K562 (cell line): ENCODE measurements around the gene HJV. TPM values are rescaled to one million over a fixed set of nuclear protein-coding genes. Genes with fewer than 3 reads are reported as not detected.

Source experiments
- ATAC-seq: fragments of 200-7000 bp; cut with Tn5 transposase; 3 replicates; pipeline ENCODE4 v1.9.1; 2020; ENCODE audit warnings: moderate library complexity
- BruUV-seq: library from RNA; stranded (reverse); fragments of 400-500 nt; replicated peaks from 2 replicates; lab custom pipeline; 2021; lab: Mats Ljungman, UMichigan
- CTCF ChIA-PET: fragments of 300-600 bp; formaldehyde crosslinking; extraction: SDS; loops from one replicate; lab custom pipeline; 2021; ENCODE audit warnings: low intra/inter-chr PET ratio; lab: Yijun Ruan, JAX
- POLR2A ChIA-PET: fragments of 300-600, 350-650 bp; sonication (Branson Sonifier 250); formaldehyde crosslinking; extraction: SDS; loops from one replicate; lab custom pipeline; 2021; ENCODE audit warnings: antibody characterized with exemption, inconsistent platforms; lab: Yijun Ruan, JAX
- DNase-seq, 4 experiments: peaks; one replicate each; pipeline versions ENCODE4 v3.0.0 to v3.0.0-alpha.2; 2011 to 2018; ENCODE audit warnings: low spot score in 3 of 4, mixed read lengths in 3 of 4; ENCODE audit errors: extremely low read depth in 1 of 4
- FAIRE-seq: peaks from 2 replicates; lab custom pipeline; 2011; peaks lifted over from hg19 to GRCh38; lab: Jason Lieb, UNC
- H2AFZ ChIP-seq: 2 replicates; pipeline ENCODE4 v1.6.0; 2011; ENCODE audit warnings: low read depth, low read length, control low read depth, inconsistent platforms
- H3K27ac ChIP-seq: fragments of 200-600 bp; 3 replicates; pipeline ENCODE4 v1.8.0; 2011; ENCODE audit warnings: low read depth, mild to moderate bottlenecking, control low read depth, inconsistent platforms, low read length, moderate library complexity, mixed read lengths; ENCODE audit errors: extremely low read depth
- H3K27me3 ChIP-seq, 2 experiments: fragments of 300-600 bp in 1 of 2; 2 replicates in 1 of 2; 3 replicates in 1 of 2; pipeline versions ENCODE4 v1.6.0 to v1.8.0; 2011; ENCODE audit warnings: inconsistent platforms in 2 of 2, low read length in 2 of 2, mild to moderate bottlenecking in 1 of 2, mixed read lengths in 1 of 2, moderate library complexity in 1 of 2; ENCODE audit not compliant: control insufficient read depth in 2 of 2, insufficient read depth in 2 of 2
- H3K36me3 ChIP-seq: fragments of 300-600 bp; 3 replicates; pipeline ENCODE4 v1.8.0; 2011; ENCODE audit warnings: mild to moderate bottlenecking, low read length, inconsistent platforms; ENCODE audit not compliant: control insufficient read depth, insufficient read depth
- H3K4me1 ChIP-seq, 2 experiments: fragments of 200-600 bp in 1 of 2; replicated peaks in 1 of 2; 2 replicates in 1 of 2; 3 replicates in 1 of 2; pipeline versions ENCODE4 v1.5.1 to v1.8.0; 2011; ENCODE audit warnings: inconsistent platforms in 2 of 2, low read length in 2 of 2, mild to moderate bottlenecking in 1 of 2, mixed read lengths in 1 of 2, moderate library complexity in 1 of 2; ENCODE audit not compliant: control insufficient read depth in 2 of 2, insufficient read depth in 2 of 2
- H3K4me2 ChIP-seq: 2 replicates; pipeline ENCODE4 v1.6.1; 2011; ENCODE audit warnings: low read length, control low read depth, inconsistent platforms, mixed read lengths; ENCODE audit not compliant: insufficient read depth
- H3K4me3 ChIP-seq: fragments of 200-600 bp; sonication (generic), shearing (Covaris generic); 2 replicates; pipeline ENCODE4 v1.5.1; 2016; ENCODE audit warnings: control low read depth, inconsistent platforms
- H3K79me2 ChIP-seq: fragments of 200-600 bp; 3 replicates; pipeline ENCODE4 v1.8.0; 2011; ENCODE audit warnings: low read length, inconsistent platforms; ENCODE audit not compliant: control insufficient read depth, insufficient read depth
- H3K9ac ChIP-seq, 2 experiments: 2 replicates each; pipeline versions ENCODE4 v1.6.0 to v1.6.1; 2011; ENCODE audit warnings: low read depth in 2 of 2, low read length in 2 of 2, control low read depth in 1 of 2, inconsistent platforms in 1 of 2, mild to moderate bottlenecking in 1 of 2, mixed read lengths in 1 of 2; ENCODE audit not compliant: insufficient read depth in 1 of 2
- H3K9me1 ChIP-seq: one replicate; pipeline ENCODE4 v1.6.0; 2011; ENCODE audit warnings: inconsistent platforms, mild to moderate bottlenecking, low read length, moderate library complexity; ENCODE audit not compliant: control insufficient read depth, insufficient read depth
- H3K9me3 ChIP-seq: replicated peaks from 2 replicates; pipeline ENCODE4 v1.5.1; 2011; ENCODE audit warnings: low read depth, low read length, inconsistent platforms; ENCODE audit not compliant: control insufficient read depth, insufficient read depth
- H4K20me1 ChIP-seq: replicated peaks from 2 replicates; pipeline ENCODE4 v1.6.1; 2011; ENCODE audit warnings: low read length, inconsistent platforms, mixed read lengths; ENCODE audit not compliant: control insufficient read depth, insufficient read depth
- C11orf30 ChIP-seq: fragments of 450-650 bp; IDR thresholded peaks from 2 replicates; pipeline ENCODE4 v1.6.1; 2016; ENCODE audit warnings: low read depth, mild to moderate bottlenecking
- CBFA2T3 ChIP-seq: fragments of 450-650 bp; IDR thresholded peaks from 2 replicates; pipeline ENCODE4 v1.6.1; 2017
- CREB3 ChIP-seq: fragments of 450-650 bp; conservative IDR thresholded peaks from 2 replicates; pipeline ENCODE4 v1.6.1; 2016; ENCODE audit warnings: missing genetic modification characterization, low read depth, mild to moderate bottlenecking, missing compliant biosample characterization, moderate library complexity
- HDAC1 ChIP-seq, 2 experiments: fragments of 450-650 bp; IDR thresholded peaks; 2 replicates each; pipeline ENCODE4 v1.6.1; 2016 to 2017; ENCODE audit warnings: inconsistent platforms in 1 of 2, mild to moderate bottlenecking in 1 of 2, moderate library complexity in 1 of 2
- HINFP ChIP-seq: fragments of 450-650 bp; conservative IDR thresholded peaks from 2 replicates; pipeline ENCODE4 v1.6.1; 2016; ENCODE audit warnings: missing genetic modification characterization, low read depth, mild to moderate bottlenecking, control low read depth, missing compliant biosample characterization
- PKNOX1 ChIP-seq: fragments of 450-650 bp; IDR thresholded peaks from 2 replicates; pipeline ENCODE4 v1.6.1; 2016
- SMAD4 ChIP-seq: fragments of 250-450 bp; sonication (Bioruptor Pico); conservative IDR thresholded peaks from 2 replicates; pipeline ENCODE4 v1.8.0; 2021; ENCODE audit warnings: inconsistent platforms, mild to moderate bottlenecking, moderate library complexity
- SPI1 ChIP-seq: IDR thresholded peaks from 2 replicates; pipeline ENCODE4 v1.6.1; 2011; ENCODE audit warnings: low read depth, low read length, control low read depth, borderline replicate concordance
- ZNF316 ChIP-seq: fragments of 450-650 bp; IDR thresholded peaks from 2 replicates; pipeline ENCODE4 v1.6.1; 2016
- ZNF609 ChIP-seq: sonication (generic); formaldehyde crosslinking; IDR thresholded peaks from 2 replicates; pipeline ENCODE4 v1.8.1; 2023; ENCODE audit warnings: missing genetic modification reagents, mild to moderate bottlenecking, borderline replicate concordance
- WGBS: fragments of 100-300 bp; shearing (Covaris generic); methylation state at CpG from one replicate; pipeline ENCODE4 v1.1.6; 2016; ENCODE audit warnings: low coverage, mixed read lengths; ENCODE audit not compliant: insufficient coverage; ENCODE audit errors: missing lambda C conversion rate; 5-methylcytosine and 5-hydroxymethylcytosine counted together
- in situ Hi-C: fragments of 300-500 bp; cut with MboI; formaldehyde crosslinking; loops from 4 replicates; pipeline ENCODE4 v1.15.0; 2018; ENCODE audit warnings: inconsistent platforms, mixed read lengths
- intact Hi-C: fragments of 100-400 bp; cut with micrococcal nuclease; formaldehyde crosslinking; loops from 2 replicates; pipeline ENCODE4 v1.14.2; 2022
- polyA plus RNA-seq, 8 experiments: library from polyadenylated mRNA; depleted of rRNA in 4 of 8; stranded (reverse) in 5 of 8; unstranded in 3 of 8; fragments of >200 nt; fragmentation: Nextera tagmentation in 2 of 8; fragmentation: Illumina TruSeq in 1 of 8; extraction: Ambion mirVana in 2 of 8; extraction: Trizol in 1 of 8; gene quantifications; 2 replicates each; pipeline versions ENCODE4 v1.2.1 to v1.2.3, GENCODE V29; 2011 to 2014; ENCODE audit warnings: inconsistent platforms in 1 of 8, missing spikeins in 1 of 8
- total RNA-seq, 7 experiments: library from RNA; depleted of rRNA in 6 of 7; stranded (reverse); fragments of >200 nt in 6 of 7; fragmentation: Illumina TruSeq in 2 of 7; extraction: Trizol in 2 of 7; gene quantifications; 2 replicates each; pipeline versions ENCODE4 v1.2.1 to v1.2.3, GENCODE V29; 2011 to 2021; ENCODE audit warnings: low replicate concordance in 1 of 7

The HJV gene
- total and polyA plus RNA-seq, 9 of the 15 experiments (the other 6 are each of a cell fraction or from before 2014, with no cell fraction given), result 1.0 to 6.6 (median 2.4) TPM

- no peak for DNase-seq
- no TSS peak for BruUV-seq
- Histone ChIP-seq H3K27me3 (no peaks in the 10 kb centered on the region), H3K36me3 (peaks cover 7% of the 10 kb centered on the region), H3K4me1 (peaks cover 29 to 74% of the 10 kb centered on the region in 2 experiments), H3K4me3 (no peak overlapping the region), H3K9ac (0 out of 4 replicates have a peak overlapping the region, but pooled peaks of 1 of the 2 experiments have one; percentile 46), H3K4me2 (no peak overlapping the region), H3K9me1 (no peaks in the 10 kb centered on the region), H3K9me3 (no peaks in the 10 kb centered on the region)
- 67% methylated on average over 1 of the region's 1 CpG for WGBS
- ChIA-PET CTCF (no interaction called here), POLR2A (interaction anchor here (0.6 to 15.5 kb wide), 4 partner anchors 9 to 155 kb away, joined by 4 to 320 read pairs (median 6); partner anchors contain the start of genes RBM8A and TXNIP)
- ATAC-seq, result no peak
- in situ Hi-C loops, result no loop called here
- FAIRE-seq, result no peak
- TF ChIP-seq SPI1 (peak; percentile 89), HDAC1 (IDR thresholded peaks at IDR 0.05) (0 out of 4 replicates have a peak, but pooled peaks of 1 of the 2 experiments have one; percentile 30), SMAD4 (CRISPR knock-in tag) (no peak), HINFP (peak; percentile 38; the same call in 1 of the 2 replicates), CREB3 (tag) (0 out of 2 replicates have a peak, but pooled peaks have one; percentile 34), CBFA2T3 (no peak), PKNOX1 (peak; percentile 56), C11orf30 (peak; percentile 40; the same call in 1 of the 2 replicates), ZNF316 (peak; percentile 31; the same call in 1 of the 2 replicates), ZNF609 (CRISPR knock-in tag) (no peak)
- TF ChIP-seq, all 486 proteins: peak for 7
- intact Hi-C loops, result no loop called here
- Histone ChIP-seq H3K27ac (peak overlapping the region; percentile 4; the same call in 2 of the 3 replicates), H4K20me1 (no peaks in the 10 kb centered on the region), H2AFZ (peak overlapping the region; percentile 42), H3K79me2 (peaks cover 17% of the 10 kb centered on the region)
These were observed 38.3 kb downstream of the HJV start for GRCh38 chr1:145983206-145983675.
